K562 (cell line): ENCODE results near the gene ACSL6. TPM values are rescaled to one million over a fixed set of nuclear protein-coding genes. Genes with fewer than 3 reads are reported as not detected.

ENCODE experiments used
- ATAC-seq: fragments of 200-7000 bp; cut with Tn5 transposase; 3 replicates; pipeline ENCODE4 v1.9.1; 2020; ENCODE audit warnings: moderate library complexity
- BruUV-seq: library from RNA; stranded (reverse); fragments of 400-500 nt; replicated peaks from 2 replicates; lab custom pipeline; 2021; lab: Mats Ljungman, UMichigan
- CTCF ChIA-PET: fragments of 300-600 bp; formaldehyde crosslinking; extraction: SDS; loops from one replicate; lab custom pipeline; 2021; ENCODE audit warnings: low intra/inter-chr PET ratio; lab: Yijun Ruan, JAX
- POLR2A ChIA-PET: fragments of 300-600, 350-650 bp; sonication (Branson Sonifier 250); formaldehyde crosslinking; extraction: SDS; loops from one replicate; lab custom pipeline; 2021; ENCODE audit warnings: antibody characterized with exemption, inconsistent platforms; lab: Yijun Ruan, JAX
- DNase-seq, 4 experiments: peaks; one replicate each; pipeline versions ENCODE4 v3.0.0 to v3.0.0-alpha.2; 2011 to 2018; ENCODE audit warnings: low spot score in 3 of 4, mixed read lengths in 3 of 4; ENCODE audit errors: extremely low read depth in 1 of 4
- FAIRE-seq: peaks from 2 replicates; lab custom pipeline; 2011; peaks lifted over from hg19 to GRCh38; lab: Jason Lieb, UNC
- H2AFZ ChIP-seq: 2 replicates; pipeline ENCODE4 v1.6.0; 2011; ENCODE audit warnings: low read depth, low read length, control low read depth, inconsistent platforms
- H3K27ac ChIP-seq: fragments of 200-600 bp; 3 replicates; pipeline ENCODE4 v1.8.0; 2011; ENCODE audit warnings: low read depth, mild to moderate bottlenecking, control low read depth, inconsistent platforms, low read length, moderate library complexity, mixed read lengths; ENCODE audit errors: extremely low read depth
- H3K27me3 ChIP-seq, 2 experiments: fragments of 300-600 bp in 1 of 2; 2 replicates in 1 of 2; 3 replicates in 1 of 2; pipeline versions ENCODE4 v1.6.0 to v1.8.0; 2011; ENCODE audit warnings: inconsistent platforms in 2 of 2, low read length in 2 of 2, mild to moderate bottlenecking in 1 of 2, mixed read lengths in 1 of 2, moderate library complexity in 1 of 2; ENCODE audit not compliant: control insufficient read depth in 2 of 2, insufficient read depth in 2 of 2
- H3K36me3 ChIP-seq: fragments of 300-600 bp; 3 replicates; pipeline ENCODE4 v1.8.0; 2011; ENCODE audit warnings: mild to moderate bottlenecking, low read length, inconsistent platforms; ENCODE audit not compliant: control insufficient read depth, insufficient read depth
- H3K4me1 ChIP-seq, 2 experiments: fragments of 200-600 bp in 1 of 2; replicated peaks in 1 of 2; 2 replicates in 1 of 2; 3 replicates in 1 of 2; pipeline versions ENCODE4 v1.5.1 to v1.8.0; 2011; ENCODE audit warnings: inconsistent platforms in 2 of 2, low read length in 2 of 2, mild to moderate bottlenecking in 1 of 2, mixed read lengths in 1 of 2, moderate library complexity in 1 of 2; ENCODE audit not compliant: control insufficient read depth in 2 of 2, insufficient read depth in 2 of 2
- H3K4me2 ChIP-seq: 2 replicates; pipeline ENCODE4 v1.6.1; 2011; ENCODE audit warnings: low read length, control low read depth, inconsistent platforms, mixed read lengths; ENCODE audit not compliant: insufficient read depth
- H3K4me3 ChIP-seq: fragments of 200-600 bp; sonication (generic), shearing (Covaris generic); 2 replicates; pipeline ENCODE4 v1.5.1; 2016; ENCODE audit warnings: control low read depth, inconsistent platforms
- H3K79me2 ChIP-seq: fragments of 200-600 bp; 3 replicates; pipeline ENCODE4 v1.8.0; 2011; ENCODE audit warnings: low read length, inconsistent platforms; ENCODE audit not compliant: control insufficient read depth, insufficient read depth
- H3K9ac ChIP-seq, 2 experiments: 2 replicates each; pipeline versions ENCODE4 v1.6.0 to v1.6.1; 2011; ENCODE audit warnings: low read depth in 2 of 2, low read length in 2 of 2, control low read depth in 1 of 2, inconsistent platforms in 1 of 2, mild to moderate bottlenecking in 1 of 2, mixed read lengths in 1 of 2; ENCODE audit not compliant: insufficient read depth in 1 of 2
- H3K9me1 ChIP-seq: one replicate; pipeline ENCODE4 v1.6.0; 2011; ENCODE audit warnings: inconsistent platforms, mild to moderate bottlenecking, low read length, moderate library complexity; ENCODE audit not compliant: control insufficient read depth, insufficient read depth
- H3K9me3 ChIP-seq: replicated peaks from 2 replicates; pipeline ENCODE4 v1.5.1; 2011; ENCODE audit warnings: low read depth, low read length, inconsistent platforms; ENCODE audit not compliant: control insufficient read depth, insufficient read depth
- H4K20me1 ChIP-seq: replicated peaks from 2 replicates; pipeline ENCODE4 v1.6.1; 2011; ENCODE audit warnings: low read length, inconsistent platforms, mixed read lengths; ENCODE audit not compliant: control insufficient read depth, insufficient read depth
- COPS2 ChIP-seq: fragments of 450-650 bp; conservative IDR thresholded peaks from 2 replicates; pipeline ENCODE4 v1.6.1; 2016; ENCODE audit warnings: mild to moderate bottlenecking, moderate library complexity
- ZNF121 ChIP-seq: sonication (generic); formaldehyde crosslinking; conservative IDR thresholded peaks from 2 replicates; pipeline ENCODE4 v1.8.0; 2022; ENCODE audit warnings: missing genetic modification reagents
- ZNF224 ChIP-seq: sonication (generic); formaldehyde crosslinking; IDR thresholded peaks from 2 replicates; pipeline ENCODE4 v1.8.0; 2022; ENCODE audit warnings: mild to moderate bottlenecking, missing genetic modification reagents
- WGBS: fragments of 100-300 bp; shearing (Covaris generic); methylation state at CpG from one replicate; pipeline ENCODE4 v1.1.6; 2016; ENCODE audit warnings: low coverage, mixed read lengths; ENCODE audit not compliant: insufficient coverage; ENCODE audit errors: missing lambda C conversion rate; 5-methylcytosine and 5-hydroxymethylcytosine counted together
- in situ Hi-C: fragments of 300-500 bp; cut with MboI; formaldehyde crosslinking; loops from 4 replicates; pipeline ENCODE4 v1.15.0; 2018; ENCODE audit warnings: inconsistent platforms, mixed read lengths
- intact Hi-C: fragments of 100-400 bp; cut with micrococcal nuclease; formaldehyde crosslinking; loops from 2 replicates; pipeline ENCODE4 v1.14.2; 2022
- polyA plus RNA-seq, 8 experiments: library from polyadenylated mRNA; depleted of rRNA in 4 of 8; stranded (reverse) in 5 of 8; unstranded in 3 of 8; fragments of >200 nt; fragmentation: Nextera tagmentation in 2 of 8; fragmentation: Illumina TruSeq in 1 of 8; extraction: Ambion mirVana in 2 of 8; extraction: Trizol in 1 of 8; gene quantifications; 2 replicates each; pipeline versions ENCODE4 v1.2.1 to v1.2.3, GENCODE V29; 2011 to 2014; ENCODE audit warnings: inconsistent platforms in 1 of 8, missing spikeins in 1 of 8
- total RNA-seq, 7 experiments: library from RNA; depleted of rRNA in 6 of 7; stranded (reverse); fragments of >200 nt in 6 of 7; fragmentation: Illumina TruSeq in 2 of 7; extraction: Trizol in 2 of 7; gene quantifications; 2 replicates each; pipeline versions ENCODE4 v1.2.1 to v1.2.3, GENCODE V29; 2011 to 2021; ENCODE audit warnings: low replicate concordance in 1 of 7
- TF ChIP-seq, protein P1 (sequence below): fragments of 250-450 bp; sonication (Bioruptor Pico); IDR thresholded peaks from 2 replicates; pipeline ENCODE4 v1.8.0; 2022; ENCODE audit warnings: moderate library complexity, mild to moderate bottlenecking, inconsistent platforms
- TF ChIP-seq, protein P2 (sequence below): fragments of 250-450 bp; sonication (Bioruptor Pico); IDR thresholded peaks from 2 replicates; pipeline ENCODE4 v1.5.0; 2020; ENCODE audit warnings: mild to moderate bottlenecking
- TF ChIP-seq, protein P3 (sequence below): fragments of 250-450 bp; sonication (Bioruptor Pico); IDR thresholded peaks from 2 replicates; pipeline ENCODE4 v1.4.0; 2020; ENCODE audit warnings: mild to moderate bottlenecking
- TF ChIP-seq, protein P4 (sequence below), 3 experiments: fragments of 200-800 bp in 1 of 3; fragments of 250-450 bp in 1 of 3; fragments of 450-650 bp in 1 of 3; sonication (Bioruptor Pico) in 1 of 3; sonication (Bioruptor generic) in 1 of 3; formaldehyde crosslinking in 1 of 3; IDR thresholded peaks; 2 replicates each; pipeline versions ENCODE4 v1.6.1 to v1.8.0; 2016 to 2022; ENCODE audit warnings: mild to moderate bottlenecking in 2 of 3, missing genetic modification characterization in 2 of 3, missing compliant biosample characterization in 1 of 3, moderate library complexity in 1 of 3

The ACSL6 gene
- total and polyA plus RNA-seq, 9 of the 15 experiments (the other 6 are each of a cell fraction or from before 2014, with no cell fraction given): 0.50 to 1.5 (median 0.69) TPM

DNA sequence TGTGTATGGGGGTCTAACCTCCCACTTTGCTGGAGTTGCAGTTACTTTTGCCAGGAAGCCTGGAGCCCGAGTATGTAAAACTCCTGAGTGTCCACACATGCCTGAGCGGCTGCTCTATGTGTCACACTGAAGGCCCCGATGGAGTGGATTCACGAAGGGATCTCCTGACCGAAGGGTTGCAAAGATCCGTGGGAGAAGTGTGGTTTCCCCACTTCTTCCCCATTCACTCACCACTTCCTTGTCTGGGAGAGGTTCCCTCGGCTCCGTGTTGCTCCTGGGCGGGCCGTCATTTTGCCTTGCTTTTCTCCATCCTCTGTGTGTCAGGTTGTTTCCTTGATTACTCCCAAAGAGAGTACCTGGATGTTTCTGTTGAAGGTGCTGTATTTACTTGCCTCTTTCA is 32.7 kb upstream of the ACSL6 start:
- H3K36me3 ChIP-seq: no peaks in the 10 kb centered on the region
- H3K9me3 ChIP-seq: no peaks in the 10 kb centered on the region
- TF ChIP-seq ZNF121 (CRISPR knock-in tag) (no peak), COPS2 (no peak), ZNF224 (CRISPR knock-in tag) (no peak)
- TF ChIP-seq, protein P1, sequence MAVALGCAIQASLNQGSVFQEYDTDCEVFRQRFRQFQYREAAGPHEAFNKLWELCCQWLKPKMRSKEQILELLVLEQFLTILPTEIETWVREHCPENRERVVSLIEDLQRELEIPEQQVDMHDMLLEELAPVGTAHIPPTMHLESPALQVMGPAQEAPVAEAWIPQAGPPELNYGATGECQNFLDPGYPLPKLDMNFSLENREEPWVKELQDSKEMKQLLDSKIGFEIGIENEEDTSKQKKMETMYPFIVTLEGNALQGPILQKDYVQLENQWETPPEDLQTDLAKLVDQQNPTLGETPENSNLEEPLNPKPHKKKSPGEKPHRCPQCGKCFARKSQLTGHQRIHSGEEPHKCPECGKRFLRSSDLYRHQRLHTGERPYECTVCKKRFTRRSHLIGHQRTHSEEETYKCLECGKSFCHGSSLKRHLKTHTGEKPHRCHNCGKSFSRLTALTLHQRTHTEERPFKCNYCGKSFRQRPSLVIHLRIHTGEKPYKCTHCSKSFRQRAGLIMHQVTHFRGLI (CRISPR knock-in tag): no peak
- TF ChIP-seq, protein P2, sequence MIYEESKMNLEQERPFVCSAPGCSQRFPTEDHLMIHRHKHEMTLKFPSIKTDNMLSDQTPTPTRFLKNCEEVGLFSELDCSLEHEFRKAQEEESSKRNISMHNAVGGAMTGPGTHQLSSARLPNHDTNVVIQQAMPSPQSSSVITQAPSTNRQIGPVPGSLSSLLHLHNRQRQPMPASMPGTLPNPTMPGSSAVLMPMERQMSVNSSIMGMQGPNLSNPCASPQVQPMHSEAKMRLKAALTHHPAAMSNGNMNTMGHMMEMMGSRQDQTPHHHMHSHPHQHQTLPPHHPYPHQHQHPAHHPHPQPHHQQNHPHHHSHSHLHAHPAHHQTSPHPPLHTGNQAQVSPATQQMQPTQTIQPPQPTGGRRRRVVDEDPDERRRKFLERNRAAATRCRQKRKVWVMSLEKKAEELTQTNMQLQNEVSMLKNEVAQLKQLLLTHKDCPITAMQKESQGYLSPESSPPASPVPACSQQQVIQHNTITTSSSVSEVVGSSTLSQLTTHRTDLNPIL (CRISPR knock-in tag): no peak
- TF ChIP-seq, protein P3, sequence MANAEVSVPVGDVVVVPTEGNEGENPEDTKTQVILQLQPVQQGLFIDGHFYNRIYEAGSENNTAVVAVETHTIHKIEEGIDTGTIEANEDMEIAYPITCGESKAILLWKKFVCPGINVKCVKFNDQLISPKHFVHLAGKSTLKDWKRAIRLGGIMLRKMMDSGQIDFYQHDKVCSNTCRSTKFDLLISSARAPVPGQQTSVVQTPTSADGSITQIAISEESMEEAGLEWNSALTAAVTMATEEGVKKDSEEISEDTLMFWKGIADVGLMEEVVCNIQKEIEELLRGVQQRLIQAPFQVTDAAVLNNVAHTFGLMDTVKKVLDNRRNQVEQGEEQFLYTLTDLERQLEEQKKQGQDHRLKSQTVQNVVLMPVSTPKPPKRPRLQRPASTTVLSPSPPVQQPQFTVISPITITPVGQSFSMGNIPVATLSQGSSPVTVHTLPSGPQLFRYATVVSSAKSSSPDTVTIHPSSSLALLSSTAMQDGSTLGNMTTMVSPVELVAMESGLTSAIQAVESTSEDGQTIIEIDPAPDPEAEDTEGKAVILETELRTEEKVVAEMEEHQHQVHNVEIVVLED (CRISPR knock-in tag): no peak
- TF ChIP-seq, protein P4, sequence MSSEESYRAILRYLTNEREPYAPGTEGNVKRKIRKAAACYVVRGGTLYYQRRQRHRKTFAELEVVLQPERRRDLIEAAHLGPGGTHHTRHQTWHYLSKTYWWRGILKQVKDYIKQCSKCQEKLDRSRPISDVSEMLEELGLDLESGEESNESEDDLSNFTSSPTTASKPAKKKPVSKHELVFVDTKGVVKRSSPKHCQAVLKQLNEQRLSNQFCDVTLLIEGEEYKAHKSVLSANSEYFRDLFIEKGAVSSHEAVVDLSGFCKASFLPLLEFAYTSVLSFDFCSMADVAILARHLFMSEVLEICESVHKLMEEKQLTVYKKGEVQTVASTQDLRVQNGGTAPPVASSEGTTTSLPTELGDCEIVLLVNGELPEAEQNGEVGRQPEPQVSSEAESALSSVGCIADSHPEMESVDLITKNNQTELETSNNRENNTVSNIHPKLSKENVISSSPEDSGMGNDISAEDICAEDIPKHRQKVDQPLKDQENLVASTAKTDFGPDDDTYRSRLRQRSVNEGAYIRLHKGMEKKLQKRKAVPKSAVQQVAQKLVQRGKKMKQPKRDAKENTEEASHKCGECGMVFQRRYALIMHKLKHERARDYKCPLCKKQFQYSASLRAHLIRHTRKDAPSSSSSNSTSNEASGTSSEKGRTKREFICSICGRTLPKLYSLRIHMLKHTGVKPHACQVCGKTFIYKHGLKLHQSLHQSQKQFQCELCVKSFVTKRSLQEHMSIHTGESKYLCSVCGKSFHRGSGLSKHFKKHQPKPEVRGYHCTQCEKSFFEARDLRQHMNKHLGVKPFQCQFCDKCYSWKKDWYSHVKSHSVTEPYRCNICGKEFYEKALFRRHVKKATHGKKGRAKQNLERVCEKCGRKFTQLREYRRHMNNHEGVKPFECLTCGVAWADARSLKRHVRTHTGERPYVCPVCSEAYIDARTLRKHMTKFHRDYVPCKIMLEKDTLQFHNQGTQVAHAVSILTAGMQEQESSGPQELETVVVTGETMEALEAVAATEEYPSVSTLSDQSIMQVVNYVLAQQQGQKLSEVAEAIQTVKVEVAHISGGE (CRISPR knock-in tag; IDR thresholded peaks at IDR 0.05): no peak
- H3K79me2 ChIP-seq: no peaks in the 10 kb centered on the region
- BruUV-seq: no TSS peak
- H3K27me3 ChIP-seq: peaks cover 3 to 21% of the 10 kb centered on the region in 2 experiments
- H3K4me1 ChIP-seq: no peaks in the 10 kb centered on the region
- H3K27ac ChIP-seq: no peak overlapping the region
- intact Hi-C loops (no loop called here), in situ Hi-C loops (no loop called here)
- DNase-seq: no peak
- H3K4me3 ChIP-seq: no peak overlapping the region
- POLR2A ChIA-PET: no interaction called here
- no peaks in the 10 kb centered on the region for H4K20me1 ChIP-seq
- H2AFZ ChIP-seq: no peak overlapping the region
- H3K4me2 ChIP-seq: no peak overlapping the region
- CTCF ChIA-PET: no interaction called here
- no peak for FAIRE-seq
- WGBS: 8% methylated on average over 10 of the region's 10 CpGs
- H3K9ac ChIP-seq: no peak overlapping the region
- no peak for ATAC-seq
- no peaks in the 10 kb centered on the region for H3K9me1 ChIP-seq
